CD1c-positive myeloid dendritic cell (primary cell): Measurements from ENCODE around the gene CPXM2.

Experiments
- DNase-seq: peaks from one replicate; pipeline ENCODE4 v3.0.0-alpha.2; 2016; ENCODE audit errors: extremely low spot score

Gene CPXM2

DNA sequence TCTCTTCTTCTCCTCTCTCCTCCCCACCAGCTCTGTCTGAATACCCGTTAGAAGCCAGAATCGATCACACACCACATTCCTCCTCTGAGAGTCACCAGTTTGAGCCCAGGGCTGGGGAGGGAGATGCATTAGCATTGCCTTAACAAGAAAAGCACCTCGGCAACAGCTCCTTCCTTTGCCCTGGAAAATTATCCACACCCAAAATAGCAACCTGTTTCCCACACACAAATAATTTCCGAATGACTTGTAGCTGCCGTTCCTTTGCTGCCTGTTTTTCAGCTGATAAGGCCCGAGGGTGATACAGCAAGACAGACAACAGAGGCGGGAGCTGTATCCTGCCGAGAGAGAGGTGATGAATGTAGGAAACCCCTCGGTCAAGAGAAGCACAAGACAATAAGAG is 91.3 kb downstream of the CPXM2 start:
- DNase-seq: no peak

- no peak for DNase-seq
Measured at GRCh38 chr10:123798856-123799255, 92.8 kb downstream of the CPXM2 start.

- DNase-seq: no peak
Measured at GRCh38 chr10:123797813-123798212, 93.8 kb downstream of the CPXM2 start.

DNA sequence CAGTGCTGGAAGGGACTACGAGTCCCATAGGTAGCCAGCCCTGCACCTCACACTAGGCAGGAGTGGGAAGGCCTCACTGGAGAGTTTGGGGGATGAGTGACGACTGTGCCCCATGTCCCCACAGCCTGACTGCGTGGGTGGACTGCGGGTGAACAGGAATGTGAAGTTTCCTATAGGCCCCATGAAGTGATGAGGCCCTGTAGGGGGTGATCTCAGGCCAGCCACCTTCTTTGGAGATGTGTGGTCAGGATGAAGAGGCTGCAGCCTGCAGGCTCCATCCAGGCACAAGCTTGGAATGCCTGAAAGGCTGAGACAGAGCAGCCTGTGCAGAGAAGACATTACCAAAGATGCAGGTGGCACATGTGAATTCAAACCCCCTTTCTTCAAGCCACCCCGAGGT is 94.9 kb downstream of the CPXM2 start:
- no peak for DNase-seq

- no peak for DNase-seq
Measured at GRCh38 chr10:123795846-123796590, 95.6 kb downstream of the CPXM2 start.

GRCh38 chr10:123795196-123795780 is 96.3 kb downstream of the CPXM2 start:
- DNase-seq: no peak

DNA sequence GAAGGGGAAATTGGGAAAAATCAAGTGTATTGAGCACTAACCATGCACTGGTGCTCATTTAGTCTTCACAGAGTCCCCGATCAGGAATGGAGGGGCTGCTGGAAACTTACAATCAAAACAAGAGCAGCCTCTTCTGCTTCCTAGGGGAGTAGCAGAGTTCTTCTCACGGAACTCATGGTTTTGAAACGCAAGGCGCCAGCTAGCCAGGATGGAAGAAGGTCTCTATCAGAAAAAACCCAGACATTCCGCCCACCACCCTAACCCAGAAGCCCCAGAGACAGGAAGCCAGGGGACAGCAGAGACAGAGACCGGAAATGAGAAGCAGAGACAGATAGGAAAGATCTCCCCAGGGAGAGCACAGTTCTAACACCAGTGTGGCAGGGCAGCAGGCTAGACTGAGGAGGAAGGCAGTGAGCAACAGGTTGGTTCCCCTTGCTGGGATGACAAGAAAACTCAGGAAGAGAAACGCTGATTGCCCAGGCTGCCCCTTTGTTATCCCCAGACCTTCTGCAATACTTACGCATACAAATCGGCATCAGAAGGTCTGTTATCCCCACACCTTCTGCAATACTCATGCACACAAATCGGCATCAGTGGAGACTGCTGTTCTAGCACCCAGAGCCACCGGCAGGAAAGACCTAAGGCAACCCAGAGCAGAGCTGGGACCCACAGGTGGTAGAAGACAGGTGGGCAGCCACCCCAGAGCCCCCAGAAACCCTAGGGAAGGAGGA is 99.2 kb downstream of the CPXM2 start:
- no peak for DNase-seq

GRCh38 chr10:123790132-123790885 is 101.3 kb downstream of the CPXM2 start:
- no peak for DNase-seq

DNA sequence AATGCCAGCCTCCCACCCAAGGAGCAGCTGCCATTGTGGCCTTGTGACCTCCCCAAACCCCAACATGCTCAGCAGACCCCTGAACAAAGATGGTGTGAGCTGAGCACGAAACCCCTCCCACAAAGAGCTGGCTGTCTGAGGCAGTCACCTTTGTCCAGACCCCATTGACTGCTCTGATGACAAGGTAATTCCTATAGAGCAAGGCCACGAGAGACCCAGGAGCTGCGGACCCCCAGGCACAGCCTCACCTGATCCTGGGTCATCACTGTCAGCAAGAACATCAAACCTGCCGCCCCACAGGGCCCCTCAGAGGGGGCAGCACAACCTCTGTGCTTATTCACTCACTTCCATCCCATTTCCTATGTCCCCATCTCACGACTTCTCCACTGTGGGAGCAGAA is 102.6 kb downstream of the CPXM2 start:
- DNase-seq: no peak

GRCh38 chr10:123787566-123787965 is 104.0 kb downstream of the CPXM2 start:
- DNase-seq: no peak

GRCh38 chr10:123786896-123787295 is 104.7 kb downstream of the CPXM2 start:
- no peak for DNase-seq

- no peak for DNase-seq
Measured at GRCh38 chr10:123786306-123786705, 105.3 kb downstream of the CPXM2 start.

DNA sequence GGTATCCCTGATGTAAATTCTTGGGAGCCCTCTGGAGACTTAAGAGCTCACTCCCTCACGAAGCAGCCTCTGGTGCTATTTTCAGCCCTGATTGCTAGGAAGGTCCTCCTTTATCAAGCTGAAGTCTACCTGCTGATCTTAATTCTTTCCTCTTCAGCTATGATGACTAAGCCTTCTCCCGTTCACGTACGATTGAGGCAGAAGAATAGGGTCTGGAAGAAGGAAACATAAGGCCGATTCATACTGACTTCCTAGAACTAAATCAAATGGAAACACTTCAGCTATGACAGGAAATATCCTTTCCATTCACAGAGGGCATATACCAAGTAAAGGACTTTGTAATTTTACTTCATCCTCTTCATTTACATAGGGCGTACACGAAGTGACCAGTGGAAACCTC is 107.0 kb downstream of the CPXM2 start:
- no peak for DNase-seq

GRCh38 chr10:123784216-123784615 is 107.4 kb downstream of the CPXM2 start:
- no peak for DNase-seq

DNA sequence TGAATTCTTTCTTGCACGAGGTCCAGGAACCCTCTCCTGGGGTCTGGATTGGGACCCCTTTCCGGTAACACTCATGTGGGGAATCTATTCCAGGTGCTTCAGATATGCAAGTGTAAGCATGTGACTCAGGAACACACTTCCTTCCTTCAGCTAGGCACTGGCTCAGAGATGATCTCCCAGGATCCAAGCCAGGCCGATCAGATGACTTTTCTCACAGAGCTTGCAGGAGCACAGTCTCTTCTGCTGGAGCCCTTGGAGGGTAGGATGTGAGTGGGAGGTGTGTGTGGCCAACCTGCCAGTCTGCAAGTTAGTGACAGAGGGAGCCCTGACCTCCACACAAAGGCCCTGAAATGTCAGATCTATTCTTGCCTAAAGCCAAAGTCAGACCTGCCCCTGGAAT is 108.3 kb downstream of the CPXM2 start:
- DNase-seq: no peak

DNA sequence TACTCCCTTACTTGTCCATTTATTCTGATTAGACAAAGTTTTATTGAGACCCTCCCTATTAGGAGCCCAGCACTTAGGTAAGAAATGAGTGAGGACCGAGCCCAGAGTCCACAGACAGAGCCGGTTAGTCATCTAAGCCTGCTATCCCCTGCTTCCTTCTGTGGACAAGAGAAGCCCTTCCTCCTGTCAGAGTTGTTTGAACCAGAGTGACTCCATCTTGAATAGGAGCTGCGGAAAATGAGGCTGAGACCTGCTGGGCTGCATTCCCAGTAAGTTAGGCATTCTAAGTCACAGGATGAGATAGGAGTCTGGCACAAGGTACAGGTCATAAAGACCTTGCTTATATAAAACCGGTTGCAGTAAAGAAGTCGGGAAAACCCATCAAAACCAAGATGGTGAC is 109.1 kb downstream of the CPXM2 start:
- DNase-seq: no peak

DNA sequence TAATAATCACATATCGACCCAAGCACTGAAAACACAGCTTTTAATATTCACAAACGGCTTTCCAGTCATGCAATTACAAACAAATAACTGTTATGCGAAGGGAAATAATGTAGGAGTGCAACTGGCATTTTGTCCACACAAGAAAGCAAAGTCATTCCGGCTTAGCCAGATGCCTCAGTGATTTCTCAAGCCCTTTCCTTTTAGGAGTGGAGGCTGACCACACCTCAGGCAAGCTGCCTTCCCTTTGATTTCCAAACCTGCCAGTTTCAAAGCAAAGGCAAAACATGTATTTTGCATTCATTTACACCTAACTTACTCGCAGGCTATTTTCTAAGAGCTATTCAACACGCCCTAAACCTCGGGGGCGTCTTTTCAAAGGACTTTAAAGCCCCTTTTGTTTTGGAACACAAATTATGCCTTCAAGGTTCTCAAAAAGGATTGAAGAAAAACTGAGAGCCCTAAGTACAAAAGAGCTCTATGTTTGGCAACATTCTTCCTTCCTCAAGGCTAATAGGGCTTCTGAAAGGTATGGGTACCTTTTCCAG is 109.6 kb downstream of the CPXM2 start:
- no peak for DNase-seq

- DNase-seq: no peak
Measured at GRCh38 chr10:123781324-123781900, 110.2 kb downstream of the CPXM2 start.

DNA sequence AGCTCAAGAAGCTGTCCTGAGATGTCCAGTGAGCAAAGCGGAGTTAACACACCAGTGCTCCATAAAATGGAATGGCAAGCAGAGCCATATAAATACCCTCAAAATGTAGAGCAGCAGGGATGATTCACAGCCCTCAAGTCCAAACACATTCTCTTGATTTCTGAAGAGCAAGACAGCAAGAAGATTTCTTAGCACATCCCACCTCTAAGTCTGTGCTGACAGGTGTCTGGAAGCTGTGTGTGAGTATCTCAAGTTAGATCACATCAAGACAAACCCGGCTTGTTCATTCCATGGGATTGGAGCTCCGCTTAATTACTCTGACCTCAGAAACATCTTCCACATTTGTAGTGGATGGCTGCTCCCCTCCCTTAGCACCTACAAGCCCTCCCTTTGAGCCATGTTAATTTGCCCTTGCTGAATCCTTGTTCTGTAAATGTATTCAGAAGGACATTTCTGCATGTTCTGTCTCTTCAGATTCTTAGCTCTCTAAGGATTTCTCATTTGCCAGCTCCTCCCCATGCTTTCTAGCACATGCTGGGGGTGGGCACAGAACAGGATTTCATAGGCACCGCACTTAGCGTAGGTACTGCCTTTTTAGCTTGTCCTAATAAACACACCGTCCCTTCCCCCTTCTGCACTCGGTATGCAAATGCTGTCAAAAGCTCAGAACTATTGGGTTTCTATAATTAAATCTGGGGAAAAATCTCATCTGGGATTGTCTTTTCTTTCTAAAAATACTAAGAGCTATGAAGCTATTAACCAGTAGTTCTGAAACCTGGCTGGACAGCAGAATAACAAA is 112.7 kb downstream of the CPXM2 start:
- DNase-seq: no peak

DNA sequence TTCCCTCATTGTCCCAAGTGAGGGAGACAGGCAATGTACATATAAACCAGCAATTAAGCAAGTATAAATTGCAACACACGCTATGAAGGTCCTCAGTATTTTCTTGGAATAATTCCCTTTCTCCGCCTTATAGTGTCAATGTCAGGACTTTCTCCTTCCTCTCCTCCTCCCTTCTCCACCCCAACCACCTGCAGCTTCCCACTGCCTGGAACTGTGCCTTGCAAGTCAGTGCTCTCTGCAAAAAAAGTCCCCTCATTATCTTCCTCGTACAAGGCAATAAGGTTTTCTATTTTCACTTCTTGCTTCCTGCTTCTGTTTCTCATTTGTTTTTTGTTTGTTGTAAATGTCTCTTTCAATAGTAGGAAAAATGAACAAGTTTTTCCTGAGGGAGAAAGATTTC is 113.7 kb downstream of the CPXM2 start:
- no peak for DNase-seq
